HS-5 (cell line): Measurements from ENCODE around the gene CD8A.
"Not testable (repeated sequence)": the region's sequence is repeated elsewhere in the genome, so short reads cannot be mapped to it uniquely, and the experiment has no call there.

Experiments
- DNase-seq: peaks from one replicate; pipeline ENCODE4 v3.0.0-alpha.2; 2012; ENCODE audit warnings: low read depth

The CD8A gene

DNA sequence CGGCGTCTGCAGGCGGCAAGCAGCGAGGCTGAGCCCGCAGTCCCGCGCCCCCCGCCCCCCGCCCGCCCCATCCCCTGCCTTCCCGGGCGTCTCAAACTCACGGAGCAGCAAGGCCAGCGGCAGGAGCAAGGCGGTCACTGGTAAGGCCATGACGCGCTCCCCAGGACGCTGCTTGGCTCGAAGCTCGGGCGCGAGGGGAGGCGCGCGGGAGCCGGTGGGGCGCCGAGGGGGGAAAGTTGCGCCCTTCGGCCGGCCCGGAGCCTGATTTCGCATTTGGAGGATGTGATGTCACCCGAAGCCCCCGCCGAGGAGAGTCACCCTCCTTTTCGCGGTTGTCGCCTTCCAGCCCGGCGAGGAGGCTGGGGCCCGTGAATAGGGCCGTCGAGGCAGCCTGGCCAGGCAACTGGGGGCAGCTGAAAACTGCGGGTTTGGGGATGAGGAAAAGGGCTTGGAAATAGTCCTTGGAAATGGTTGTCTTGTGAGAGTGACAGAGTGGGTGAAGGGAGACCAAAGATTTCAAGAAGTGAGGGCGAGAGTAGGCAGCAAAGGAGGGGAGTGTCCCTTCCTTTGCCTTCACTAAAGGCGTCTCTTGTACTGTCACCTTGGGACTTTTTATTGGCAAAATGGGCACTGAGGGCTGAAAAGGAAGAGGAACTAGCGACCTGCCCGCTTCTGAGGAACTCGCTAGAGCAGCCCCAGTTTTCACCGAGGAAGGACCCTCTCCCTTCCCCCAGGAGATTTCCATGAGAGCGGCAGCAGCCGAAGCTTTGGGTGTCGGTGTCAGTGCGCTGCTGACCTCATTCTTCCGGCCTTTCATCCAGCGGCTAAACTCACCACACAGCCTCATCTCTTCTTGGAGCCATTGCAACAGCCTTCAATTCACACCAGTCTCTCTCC, at the start of gene CD8A:
Gene CD8A (minus strand): TSS at position 238 of the 897 bp plus-strand sequence. CDS start 88 bp downstream, at position 150.
- no peak for DNase-seq

DNA sequence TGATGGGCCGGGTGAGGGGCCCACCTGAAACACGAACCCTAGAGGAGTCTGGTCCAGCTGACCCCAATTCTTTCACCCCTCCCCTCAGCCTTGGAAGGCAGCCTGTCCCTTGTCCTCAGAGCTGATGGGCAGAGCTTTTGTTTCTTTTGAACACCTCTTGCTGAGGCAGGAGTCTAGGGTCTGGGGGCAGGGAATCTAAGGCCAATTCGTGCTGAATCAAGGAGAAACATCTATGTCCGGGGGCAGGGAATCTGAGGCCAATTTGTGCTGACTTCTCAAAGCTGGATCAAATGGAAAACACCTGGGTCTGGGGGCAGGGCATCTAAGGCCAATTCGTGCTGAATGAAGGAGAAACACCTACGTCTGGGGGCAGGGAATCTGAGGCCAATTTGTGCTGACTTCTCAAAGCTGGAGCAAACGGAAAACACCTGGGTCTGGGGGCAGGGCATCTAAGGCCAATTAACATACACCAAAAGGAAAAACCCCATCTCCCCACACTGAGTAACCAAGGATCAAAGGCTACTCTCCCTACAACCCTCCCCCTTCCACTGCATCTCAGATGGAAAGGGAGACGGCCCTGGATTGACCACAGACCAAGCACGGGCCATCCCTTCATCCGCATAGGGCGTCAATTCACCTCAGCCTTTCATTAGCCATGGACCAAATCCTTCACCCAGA, 49.3 kb upstream of the CD8A start:
- DNase-seq = not testable (repeated sequence)

DNA sequence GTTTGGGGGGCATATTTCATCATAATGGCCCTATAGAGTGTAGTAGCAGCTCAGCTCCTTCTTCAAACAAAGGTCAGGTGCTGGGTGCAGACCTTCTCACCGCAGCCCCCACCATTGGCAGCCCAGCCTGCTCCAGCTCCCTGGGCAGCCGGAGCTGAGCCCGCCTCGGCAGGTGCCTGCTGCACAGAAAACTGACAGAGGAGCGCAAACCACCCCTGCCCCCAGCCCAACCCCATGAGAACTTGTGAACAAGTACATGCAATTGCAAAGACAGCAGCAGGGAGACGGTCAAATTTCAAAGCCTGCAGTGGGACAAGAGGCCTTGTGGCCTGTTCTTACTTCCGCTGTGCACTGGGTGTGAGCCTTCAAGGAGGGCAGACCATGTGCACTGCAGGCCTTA, 48.7 kb upstream of the CD8A start:
- DNase-seq = not testable (repeated sequence)

DNA sequence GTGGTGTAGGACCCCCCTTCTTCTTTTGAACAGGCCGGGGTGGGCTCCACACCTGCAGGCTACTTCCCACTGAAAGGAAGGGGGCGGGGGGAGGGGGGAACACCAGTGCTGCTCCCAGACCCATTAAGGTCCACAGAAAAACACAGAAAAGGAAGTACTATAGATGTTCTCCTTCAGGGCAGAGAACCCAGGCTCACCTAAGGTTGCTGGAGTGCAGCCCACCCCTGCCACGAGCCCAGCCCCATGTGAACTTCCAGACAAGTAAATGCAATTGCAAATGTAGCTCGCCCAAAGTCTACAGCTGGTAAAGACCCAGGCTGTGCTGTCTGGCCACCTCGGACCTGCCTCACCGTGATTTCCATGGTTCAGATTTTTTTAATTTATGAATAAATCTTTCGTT, 47.0 kb upstream of the CD8A start:
- DNase-seq = not testable (repeated sequence)

DNA sequence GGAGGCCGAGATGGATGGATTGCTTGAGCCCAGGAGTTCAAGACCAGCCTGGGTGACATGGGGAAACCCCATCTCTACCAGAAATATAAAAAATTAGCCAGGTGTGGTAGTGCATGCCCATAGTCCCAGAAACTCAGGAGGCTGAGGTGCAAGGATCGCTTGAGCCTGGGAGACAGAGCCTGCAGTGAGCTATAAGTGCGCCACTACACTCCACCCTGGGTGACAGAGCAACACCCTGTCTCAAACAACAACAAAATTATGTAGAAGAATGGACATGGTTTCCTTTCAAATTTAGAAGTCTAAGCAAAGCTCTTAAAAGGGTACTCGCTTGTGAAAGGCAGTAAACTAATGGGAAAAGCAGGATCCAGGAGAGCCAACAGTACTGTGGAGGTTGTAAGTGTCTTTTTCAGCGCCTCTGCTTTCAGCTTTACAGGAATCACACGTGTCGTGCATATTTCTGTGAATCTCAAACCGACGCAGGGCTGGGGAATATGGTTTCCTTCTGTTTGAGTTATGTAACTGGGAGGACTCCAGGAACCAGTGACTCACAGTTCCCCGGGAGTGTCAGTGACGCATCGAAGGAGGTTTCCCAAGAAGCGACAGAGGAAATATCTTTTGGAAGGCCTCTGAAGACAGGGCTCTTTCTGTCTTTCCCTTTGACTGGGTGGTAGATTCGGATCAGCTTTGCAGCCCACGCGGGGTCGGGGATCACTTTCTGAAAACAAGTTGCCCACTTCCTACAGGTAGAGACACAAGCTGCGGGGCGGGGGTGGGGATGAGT, 46.4 kb upstream of the CD8A start:
- peak; percentile 69 for DNase-seq

DNA sequence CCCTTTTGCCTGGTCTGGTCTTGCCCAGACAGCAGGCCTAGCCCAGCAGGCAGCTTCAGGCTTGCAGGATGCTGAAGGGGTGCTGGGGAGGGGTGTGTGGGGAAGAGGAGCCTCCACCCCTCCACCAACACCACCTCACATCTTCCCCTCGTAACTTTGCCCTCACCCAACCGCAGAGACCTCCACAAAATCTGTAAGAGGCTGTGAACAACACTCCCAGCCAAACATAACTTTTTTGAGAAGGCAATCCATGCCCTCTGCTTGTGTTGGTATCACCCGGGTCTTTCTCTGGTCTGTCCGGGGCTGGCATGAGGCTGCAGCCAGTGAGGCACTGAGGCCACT, 44.8 kb upstream of the CD8A start:
- DNase-seq = not testable (repeated sequence)

DNA sequence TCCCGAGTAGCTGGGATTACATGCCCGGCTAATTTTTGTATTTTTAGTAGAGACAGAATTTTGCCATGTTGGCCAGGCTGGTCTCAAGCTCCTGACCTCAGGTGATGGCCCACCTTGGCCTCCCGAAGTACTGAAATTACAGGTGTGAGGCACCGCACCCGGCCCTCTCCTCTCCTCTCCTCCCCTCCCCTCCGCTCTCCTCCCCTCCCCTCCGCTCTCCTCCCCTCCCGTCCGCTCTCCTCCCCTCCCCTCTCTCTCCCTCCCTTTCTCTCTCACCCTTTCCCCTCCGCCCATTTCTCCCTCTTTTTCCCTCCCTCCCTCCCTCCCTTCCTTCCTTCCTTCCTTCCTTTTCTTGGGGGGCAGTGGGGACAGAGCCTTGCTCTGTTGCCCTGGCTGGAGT, 42.6 kb upstream of the CD8A start:
- no peak for DNase-seq

DNA sequence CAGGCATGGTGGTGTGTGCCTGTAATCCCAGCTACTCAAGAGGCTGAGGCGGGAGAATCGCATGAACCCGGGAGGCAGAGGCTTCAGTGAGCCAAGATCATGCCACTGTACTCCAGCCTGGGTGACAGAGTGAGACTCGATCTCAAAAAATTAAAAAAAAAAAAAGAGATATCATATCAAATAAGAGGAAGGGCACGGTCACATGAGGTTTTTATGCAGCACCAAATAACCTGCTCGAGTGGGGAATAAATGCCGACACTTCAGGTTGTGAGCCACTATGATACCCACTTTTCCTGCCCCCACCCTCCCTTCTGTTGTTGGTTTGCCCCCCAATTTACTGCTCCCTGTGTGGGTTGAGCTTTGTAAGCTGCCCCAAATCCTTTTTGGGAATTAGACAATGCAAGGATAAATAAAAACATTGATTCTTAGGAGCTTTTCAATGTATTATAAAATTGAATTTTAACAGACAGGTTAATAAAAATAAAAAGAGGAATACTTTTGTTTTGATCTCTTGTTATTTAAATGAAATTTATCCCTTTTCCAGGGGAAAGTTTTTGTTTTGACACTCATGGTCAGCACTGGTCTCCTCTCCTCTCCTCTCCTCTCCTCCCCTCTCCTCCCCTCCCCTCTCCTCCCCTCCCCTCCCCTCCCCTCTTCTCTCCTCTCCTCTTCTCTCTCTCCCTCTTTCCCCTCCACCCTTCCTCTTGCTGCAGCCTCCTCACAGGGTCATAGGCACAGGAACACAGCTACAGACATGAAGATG, 41.8 kb upstream of the CD8A start:
- no peak for DNase-seq

DNA sequence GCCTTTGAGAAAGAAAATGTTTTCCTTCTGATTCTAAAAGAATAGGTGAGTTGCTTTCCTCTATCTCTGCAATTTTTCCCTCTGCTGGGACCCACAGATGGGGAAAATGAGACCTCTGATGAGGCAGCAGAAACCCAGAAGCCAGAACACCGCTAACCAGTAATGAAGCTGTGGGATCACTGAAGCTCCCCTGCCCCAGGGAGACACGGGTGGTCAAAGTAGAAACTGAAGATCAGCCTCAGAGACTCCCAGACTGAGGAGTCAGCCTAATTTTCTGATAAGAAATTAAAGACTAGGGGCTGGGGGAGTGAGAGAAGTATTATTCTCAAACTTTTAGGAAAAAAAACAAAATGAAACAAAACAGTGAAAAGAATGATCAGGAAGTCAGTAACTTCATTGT, 40.8 kb upstream of the CD8A start:
- DNase-seq = no peak

DNA sequence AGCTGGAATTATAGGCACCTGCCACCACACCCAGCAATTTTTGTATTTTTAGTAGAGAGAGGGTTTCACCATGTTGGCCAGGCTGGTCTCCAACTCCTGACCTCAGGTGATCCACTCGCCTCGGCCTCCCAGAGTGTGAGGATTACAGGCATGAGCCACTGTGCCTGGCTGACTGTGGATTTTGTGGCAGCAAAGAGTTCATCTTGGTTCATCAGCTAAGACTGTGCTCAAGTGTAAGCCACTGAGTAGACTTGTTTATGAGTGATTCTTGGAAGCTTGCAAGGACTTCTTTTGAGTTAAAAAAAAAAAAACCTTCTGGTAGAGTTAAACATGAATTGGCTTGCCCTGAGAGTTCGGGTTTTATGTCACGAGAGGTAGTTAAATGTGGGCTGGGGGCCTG, 36.2 kb upstream of the CD8A start:
- no peak for DNase-seq

DNA sequence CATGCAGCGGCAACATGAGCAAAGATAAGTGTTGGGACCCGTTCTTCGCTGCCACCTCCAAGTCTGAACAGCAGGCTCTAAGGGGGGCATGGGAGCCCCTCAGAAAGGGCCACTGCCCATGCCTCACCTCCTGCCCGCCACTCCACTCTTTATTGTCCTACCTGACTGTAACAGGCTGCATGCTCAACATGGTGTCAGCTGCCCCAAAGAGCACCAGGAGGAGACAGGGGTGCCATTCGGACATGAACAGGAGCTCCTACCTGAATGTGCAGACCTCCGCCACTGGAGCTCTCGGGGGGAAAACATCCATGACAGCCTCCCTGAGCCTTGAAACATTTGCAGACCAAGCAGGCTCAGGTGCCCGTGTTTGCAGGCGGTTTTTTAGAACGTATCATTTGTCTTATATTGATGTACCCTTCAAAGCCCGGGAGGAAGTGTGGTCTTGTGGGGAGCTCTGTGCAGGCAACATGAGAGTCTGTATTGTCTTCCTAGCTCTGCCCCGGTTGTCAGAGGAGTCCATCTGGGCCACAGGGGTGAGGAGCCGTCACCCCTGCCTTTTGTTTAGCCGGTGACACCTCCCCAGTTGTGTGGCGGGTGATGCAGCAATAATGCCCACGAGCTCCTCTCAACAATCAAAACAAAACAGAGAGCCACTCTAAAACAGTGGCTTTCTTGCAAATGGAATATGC, 35.1 kb upstream of the CD8A start:
- no peak for DNase-seq

DNA sequence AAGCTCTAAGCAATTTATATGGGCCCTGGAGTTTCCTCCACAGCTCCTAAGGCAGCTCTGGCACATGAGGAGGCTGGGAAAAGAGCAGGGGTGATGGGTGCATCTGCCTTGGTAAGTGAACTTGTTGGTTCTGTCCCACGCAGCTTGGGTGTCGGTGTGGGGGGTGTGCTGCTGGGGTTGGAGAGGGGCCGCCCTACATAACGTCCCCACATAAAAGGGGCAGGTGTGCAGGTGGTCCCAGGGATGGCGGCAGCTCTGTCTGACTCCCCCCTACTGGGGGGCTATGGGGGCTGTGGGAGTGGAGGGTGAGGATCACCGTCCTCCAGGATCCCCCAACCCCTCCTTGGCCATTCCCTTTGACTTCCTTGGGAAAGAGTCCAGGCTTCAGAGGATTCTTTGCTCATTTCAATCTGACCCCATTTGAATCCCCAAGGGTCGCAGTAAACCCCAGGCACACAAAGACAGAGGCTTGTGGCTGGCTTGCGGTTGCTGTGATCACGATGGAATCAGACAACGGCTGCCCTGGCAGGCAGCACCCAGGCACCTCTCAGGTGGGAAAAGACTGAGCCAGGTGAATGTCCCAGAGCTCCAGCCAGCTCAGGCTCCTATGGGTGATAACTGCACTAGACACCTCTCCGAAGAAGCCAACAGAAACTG, 34.5 kb upstream of the CD8A start:
- DNase-seq = no peak

DNA sequence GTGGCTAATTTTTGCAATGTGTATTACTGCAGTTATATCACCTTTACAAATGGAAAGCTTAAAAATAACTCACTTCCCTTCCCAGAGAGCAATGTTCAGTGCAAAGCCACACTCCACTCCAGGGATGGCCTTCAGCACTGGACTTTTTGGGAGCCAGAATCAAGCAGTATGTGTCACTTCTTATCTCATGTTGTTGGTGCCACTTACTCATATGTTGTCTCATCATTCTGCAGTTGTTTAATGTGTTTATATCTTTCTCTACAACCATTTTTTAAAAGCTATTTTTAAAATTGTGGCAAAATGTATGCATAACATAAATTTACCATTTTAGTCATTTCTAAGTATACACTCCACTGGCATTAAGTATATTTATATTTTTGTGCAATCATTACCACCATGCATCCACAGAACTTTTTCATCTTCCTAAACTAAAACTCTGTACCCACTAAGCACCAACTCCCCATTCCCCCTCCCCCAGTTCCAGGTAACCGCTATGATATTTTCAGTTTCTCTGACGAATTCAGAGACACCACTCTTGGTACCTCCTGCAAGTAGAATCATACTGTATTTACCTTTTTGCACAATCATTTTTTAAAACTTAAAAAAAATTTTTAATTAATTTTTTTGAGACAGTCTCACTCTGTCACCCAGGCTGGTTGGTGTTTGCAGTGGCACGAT, 32.1 kb upstream of the CD8A start:
- no peak for DNase-seq

DNA sequence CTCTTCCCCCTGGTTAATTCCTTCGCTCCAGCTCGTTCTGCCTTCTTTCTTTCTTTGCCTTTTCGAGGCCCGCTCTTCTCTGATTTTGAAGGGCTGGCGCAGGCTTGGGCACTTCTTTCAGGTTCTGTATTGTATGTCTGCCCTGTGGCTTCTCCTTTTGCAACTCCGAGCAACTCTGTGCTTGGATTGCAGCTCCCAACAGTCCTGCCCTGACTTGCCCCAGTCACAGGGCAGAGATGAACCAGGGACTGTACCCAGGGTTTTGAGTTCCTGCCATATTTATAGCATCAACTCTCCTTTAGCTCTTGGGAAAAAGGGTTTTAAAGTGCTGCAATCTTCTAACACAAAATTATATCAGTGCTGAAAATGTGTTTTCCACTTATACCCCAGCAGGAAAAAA, 31.1 kb upstream of the CD8A start:
- DNase-seq = no peak

DNA sequence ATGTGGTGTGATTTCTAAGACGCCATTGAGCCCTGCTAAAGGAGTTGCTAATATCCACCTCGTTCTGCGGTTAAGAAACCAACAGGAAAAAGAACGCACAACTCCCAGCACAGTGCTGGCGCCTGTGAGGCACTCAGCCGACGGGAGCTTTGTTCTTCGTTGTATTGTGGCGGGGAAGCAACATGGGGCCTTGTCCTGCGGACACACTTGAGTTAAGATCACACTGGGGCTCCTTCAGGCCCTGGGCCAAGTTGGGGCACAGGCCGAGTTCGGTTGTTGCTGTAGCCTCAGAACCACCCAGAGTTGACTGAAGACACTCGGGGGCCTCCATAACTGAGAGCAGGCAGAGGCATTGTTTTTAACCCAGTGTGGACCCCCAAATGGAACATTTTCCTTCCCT, 30.6 kb upstream of the CD8A start:
- no peak for DNase-seq

DNA sequence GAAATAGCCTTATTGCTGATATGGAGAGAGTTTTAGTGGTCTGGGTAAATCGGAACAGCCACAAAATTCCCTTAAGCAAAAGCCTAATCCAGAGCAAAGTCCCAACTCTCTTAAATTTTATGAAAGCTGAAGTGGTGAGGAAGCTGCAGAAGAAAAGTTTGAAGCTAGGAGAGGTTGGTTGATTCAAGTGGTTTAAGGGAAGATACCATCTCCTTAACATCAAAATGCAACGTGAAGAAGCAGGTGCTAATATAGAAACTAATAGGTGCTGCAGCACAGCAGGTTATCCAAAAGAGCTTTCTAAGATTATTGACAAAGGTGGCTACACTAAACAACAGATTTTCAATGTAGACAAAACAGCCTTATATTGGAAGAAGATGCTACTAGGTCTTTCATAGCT, 28.2 kb upstream of the CD8A start:
- DNase-seq = no peak

DNA sequence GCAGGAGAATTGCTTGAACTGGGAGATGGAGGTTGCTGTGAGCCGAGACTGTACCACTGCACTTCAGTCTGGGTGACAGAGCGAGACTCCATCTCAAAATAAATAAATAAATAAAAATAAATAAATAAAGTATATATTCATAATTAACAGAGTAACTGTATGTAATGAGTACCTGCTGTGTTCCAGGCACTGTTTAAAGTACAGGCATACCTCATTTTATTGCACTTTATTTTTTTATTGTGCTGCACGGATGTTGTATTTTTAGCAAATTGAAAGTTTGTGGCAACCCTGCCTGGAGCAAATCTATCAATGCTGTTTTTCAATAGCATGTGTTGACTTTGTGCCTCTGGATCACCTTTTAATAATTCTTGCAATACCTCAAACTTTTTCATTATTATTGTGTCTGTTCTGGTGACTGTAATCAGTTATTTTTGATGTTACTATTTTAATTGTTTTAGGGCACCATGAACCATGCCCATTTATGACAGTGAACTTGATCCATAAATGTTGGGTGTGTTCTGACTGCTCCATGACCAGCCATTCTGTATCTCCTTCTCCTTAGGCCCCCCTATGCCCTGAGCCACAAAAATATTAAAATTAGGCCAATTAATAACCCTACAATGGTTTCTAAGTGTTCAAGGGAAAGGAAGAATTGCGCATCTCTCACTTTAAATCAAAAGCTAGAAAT, 27.5 kb upstream of the CD8A start:
- DNase-seq = no peak

DNA sequence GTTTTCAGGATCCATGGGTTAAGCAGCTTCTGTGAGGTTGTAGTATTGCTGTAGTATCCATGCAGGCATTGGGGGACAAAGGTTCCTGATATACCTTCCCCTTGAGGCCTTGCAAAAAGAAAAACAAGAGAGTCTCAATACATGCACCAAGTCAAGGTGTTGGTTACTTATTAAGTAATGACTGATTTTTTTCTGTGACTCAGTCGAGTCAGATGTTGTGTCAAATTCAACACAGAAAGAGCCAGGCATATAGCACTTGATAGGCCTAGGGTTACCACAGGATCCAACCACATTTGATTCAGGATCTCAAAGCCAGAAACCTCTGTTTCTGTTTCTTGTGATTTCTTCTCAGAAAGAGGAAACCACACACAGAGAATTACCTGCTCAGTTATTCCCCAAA, 24.9 kb upstream of the CD8A start:
- no peak for DNase-seq

DNA sequence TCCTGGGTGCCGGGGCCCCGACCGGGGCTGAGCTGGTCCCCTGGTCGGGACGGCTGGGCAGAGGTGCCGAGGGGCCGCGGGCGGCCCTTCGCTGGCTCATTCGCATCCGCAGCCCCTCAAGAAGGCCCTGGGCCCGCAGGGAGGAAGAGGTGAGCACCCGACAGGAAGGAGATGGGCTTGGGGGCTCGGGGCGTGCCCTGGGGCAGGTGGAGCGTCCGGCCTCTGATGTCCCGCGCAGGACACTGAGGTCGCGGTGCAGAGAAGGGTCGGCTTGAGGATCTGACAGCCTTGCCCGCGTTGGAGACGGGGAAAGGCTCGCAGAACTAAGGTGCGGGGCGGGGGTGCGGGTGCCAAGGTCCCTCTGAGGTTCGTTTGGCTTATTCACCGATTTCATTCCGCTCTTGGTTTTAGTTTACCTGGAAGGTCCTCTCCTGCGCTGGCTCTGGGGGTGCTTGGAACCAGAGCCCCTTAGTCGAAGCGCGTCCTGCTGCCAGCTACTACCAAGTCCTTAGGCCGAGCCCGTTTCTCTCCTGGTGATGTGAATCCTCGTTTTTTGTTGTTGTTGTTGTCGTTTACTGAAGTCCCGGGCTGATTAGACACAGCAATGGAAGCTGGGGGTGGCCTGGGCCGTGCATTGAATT, 18.9 kb upstream of the CD8A start:
- no peak for DNase-seq
